ENCODE results near the gene HMOX1. TPM values are rescaled to one million over a fixed set of nuclear protein-coding genes. Genes with fewer than 3 reads are reported as not detected.
A peak's percentile ranks its signal among the peaks of the same experiment; 100 is the strongest.

Gene HMOX1
- total and polyA plus RNA-seq, 2 of the 8 experiments (the other 6 are each of a cell fraction or from before 2014, with no cell fraction given) = 25.0 to 41.6 TPM

GRCh38 chr22:35399678-35400500, 19.0 kb downstream of the HMOX1 start, which contains the start of gene MCM5 (continued):
- TF ChIP-seq ZNF274 (IDR thresholded peaks at IDR 0.05; ENCODE audit: borderline replicate concordance, extremely low read depth, low read length) (no peak), PHF8 (conservative IDR thresholded peaks at IDR 0.05; ENCODE audit: low read depth, low read length) (peak; percentile 71), KDM1A (IDR thresholded peaks at IDR 0.05; ENCODE audit: borderline replicate concordance, low read length) (no peak), CHD7 (IDR thresholded peaks at IDR 0.05; ENCODE audit: insufficient replicate concordance, low read length) (no peak), JUND (IDR thresholded peaks at IDR 0.05; ENCODE audit: low read length) (no peak), EP300 (IDR thresholded peaks at IDR 0.05; ENCODE audit: borderline replicate concordance in 1 of 2, low read depth in 2 of 2, low read length in 2 of 2) (peak in 1 of 2 experiments; percentile 21; a peak in 1 of 3 replicates), GTF2F1 (IDR thresholded peaks at IDR 0.05; ENCODE audit: borderline replicate concordance, low read depth, low read length) (no peak), TBP (IDR thresholded peaks at IDR 0.05; ENCODE audit: low read depth, low read length) (peak; percentile 81), SUZ12 (IDR thresholded peaks at IDR 0.05; ENCODE audit: low read length) (no peak), SIX5 (IDR thresholded peaks at IDR 0.05; ENCODE audit: low read depth, low read length) (no peak)
